GM12891 (cell line): ENCODE results near the gene SLFN13.

Experiments
- PAX5 ChIP-seq: IDR thresholded peaks from 2 replicates; pipeline ENCODE4 v1.6.1; 2011; ENCODE audit warnings: low read length, moderate library complexity, mild to moderate bottlenecking; ENCODE audit not compliant: insufficient read depth, severe bottlenecking
- POLR2A ChIP-seq: IDR thresholded peaks from 2 replicates; pipeline ENCODE4 v1.6.1; 2011; ENCODE audit warnings: low read depth, low read length, control low read depth
- POLR2AphosphoS5 ChIP-seq: IDR thresholded peaks from 2 replicates; pipeline ENCODE4 v1.6.1; 2011; ENCODE audit warnings: low read depth, low read length, control low read depth
- TAF1 ChIP-seq: IDR thresholded peaks from 2 replicates; pipeline ENCODE4 v1.6.1; 2011; ENCODE audit warnings: low read depth, low read length, control low read depth

DNA sequence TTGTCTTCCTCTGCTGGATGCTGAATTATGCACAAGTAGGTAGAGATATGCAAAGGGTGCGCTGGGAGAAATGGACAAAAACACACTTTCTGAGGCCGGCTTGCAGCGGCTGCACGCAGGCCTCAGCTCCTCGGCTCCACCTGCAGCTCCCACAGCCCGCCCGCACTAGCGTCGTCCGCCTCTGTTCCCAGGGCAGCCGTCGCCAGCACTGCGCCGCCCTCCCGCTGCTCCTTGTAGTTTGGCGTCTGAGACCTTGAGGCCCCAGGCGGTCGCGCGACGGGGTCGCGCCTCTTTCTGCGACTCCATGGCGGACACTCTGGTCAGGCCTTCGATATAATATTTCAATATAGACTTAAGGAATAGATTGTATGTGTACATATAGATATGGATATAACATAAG, 41.0 kb downstream of the SLFN13 start:
- TF ChIP-seq POLR2A (no peak), POLR2AphosphoS5 (no peak), TAF1 (no peak), PAX5 (no peak)
